ENCODE data around the gene SLC24A1. TPM values are rescaled to one million over a fixed set of nuclear protein-coding genes. Genes with fewer than 3 reads are reported as not detected.

The SLC24A1 gene
- polyA plus RNA-seq, 1 experiment, result 5.5 TPM

GRCh38 chr15:65587094-65587493 is 34.6 kb upstream of the SLC24A1 start:
- POLR2A ChIA-PET, result interaction anchor here (0.6 kb wide), 1 partner anchor 19 kb away, joined by 4 read pairs; no protein-coding TSS in a partner anchor
- Histone ChIP-seq H3K27me3 (ENCODE audit: control insufficient read depth, insufficient read depth, low read length) (no peaks in the 10 kb centered on the region), H3K4me3 (ENCODE audit: low read depth, low read length) (no peak overlapping the region), H3K27ac (ENCODE audit: low read depth, low read length) (no peak overlapping the region), H3K9me3 (ENCODE audit: control insufficient read depth, insufficient read depth, low read length) (no peaks in the 10 kb centered on the region)
- no peak for DNase-seq (ENCODE audit: low read depth, low spot score)
- CTCF ChIA-PET, result no interaction called here
- no peak for TF ChIP-seq CTCF (IDR thresholded peaks at IDR 0.05; ENCODE audit: low read depth, low read length)

- Histone ChIP-seq H3K27ac (ENCODE audit: low read depth, low read length) (no peak overlapping the region), H3K4me3 (ENCODE audit: low read depth, low read length) (no peak overlapping the region), H3K9me3 (ENCODE audit: control insufficient read depth, insufficient read depth, low read length) (no peaks in the 10 kb centered on the region), H3K27me3 (ENCODE audit: control insufficient read depth, insufficient read depth, low read length) (no peaks in the 10 kb centered on the region)
- CTCF ChIA-PET, result interaction anchor here (0.6 to 2.5 kb wide), 15 partner anchors 11 to 903 kb away, joined by 3 to 10 read pairs (median 4); partner anchors contain the start of genes DPP8 and INTS14
- POLR2A ChIA-PET, result no interaction called here
- no peak for DNase-seq (ENCODE audit: low read depth, low spot score)
- peak; percentile 41 for TF ChIP-seq CTCF (IDR thresholded peaks at IDR 0.05; ENCODE audit: low read depth, low read length)
Observed at GRCh38 chr15:65595960-65596359, 25.8 kb upstream of the SLC24A1 start.

GRCh38 chr15:65598468-65598867 is 23.3 kb upstream of the SLC24A1 start:
- Histone ChIP-seq H3K27ac (ENCODE audit: low read depth, low read length) (no peak overlapping the region), H3K9me3 (ENCODE audit: control insufficient read depth, insufficient read depth, low read length) (no peaks in the 10 kb centered on the region), H3K4me3 (ENCODE audit: low read depth, low read length) (no peak overlapping the region), H3K27me3 (ENCODE audit: control insufficient read depth, insufficient read depth, low read length) (no peaks in the 10 kb centered on the region)
- no peak for DNase-seq (ENCODE audit: low read depth, low spot score)
- ChIA-PET POLR2A (interaction anchor here (0.7 kb wide), 1 partner anchor 13 kb away, joined by 3 read pairs; the partner anchor contains the start of gene INTS14), CTCF (no interaction called here)
- no peak for TF ChIP-seq CTCF (IDR thresholded peaks at IDR 0.05; ENCODE audit: low read depth, low read length)

GRCh38 chr15:65599677-65600076 is 22.1 kb upstream of the SLC24A1 start:
- DNase-seq (ENCODE audit: low read depth, low spot score), result no peak
- no peak overlapping the region for H3K27ac ChIP-seq (ENCODE audit: low read depth, low read length)
- CTCF ChIA-PET, result no interaction called here
- no peak overlapping the region for H3K4me3 ChIP-seq (ENCODE audit: low read depth, low read length)
- H3K9me3 ChIP-seq (ENCODE audit: control insufficient read depth, insufficient read depth, low read length), result no peaks in the 10 kb centered on the region
- TF ChIP-seq CTCF (IDR thresholded peaks at IDR 0.05; ENCODE audit: low read depth, low read length), result no peak
- H3K27me3 ChIP-seq (ENCODE audit: control insufficient read depth, insufficient read depth, low read length), result no peaks in the 10 kb centered on the region
- POLR2A ChIA-PET, result no interaction called here

- Histone ChIP-seq H3K27ac (ENCODE audit: low read depth, low read length) (no peak overlapping the region), H3K4me3 (ENCODE audit: low read depth, low read length) (no peak overlapping the region), H3K27me3 (ENCODE audit: control insufficient read depth, insufficient read depth, low read length) (no peaks in the 10 kb centered on the region), H3K9me3 (ENCODE audit: control insufficient read depth, insufficient read depth, low read length) (no peaks in the 10 kb centered on the region)
- ChIA-PET POLR2A (no interaction called here), CTCF (no interaction called here)
- TF ChIP-seq CTCF (IDR thresholded peaks at IDR 0.05; ENCODE audit: low read depth, low read length), result no peak
- no peak for DNase-seq (ENCODE audit: low read depth, low spot score)
Observed at GRCh38 chr15:65603134-65603533, 18.6 kb upstream of the SLC24A1 start.
